ENCODE data around the gene TLN1.

- TF ChIP-seq CTCF (IDR thresholded peaks at IDR 0.05) (no peak), EZH2 (IDR thresholded peaks at IDR 0.05; ENCODE audit: borderline replicate concordance, insufficient read depth, low read depth, low read length, poor library complexity, severe bottlenecking) (no peak)
Observed at GRCh38 chr9:35759795-35760194, 27.8 kb upstream of the TLN1 start.
